K562 (cell line): ENCODE measurements around the gene RAP1GAP2. TPM values are rescaled to one million over a fixed set of nuclear protein-coding genes. Genes with fewer than 3 reads are reported as not detected.

Experiments
- ATAC-seq: fragments of 200-7000 bp; cut with Tn5 transposase; 3 replicates; pipeline ENCODE4 v1.9.1; 2020; ENCODE audit warnings: moderate library complexity
- BruUV-seq: library from RNA; stranded (reverse); fragments of 400-500 nt; replicated peaks from 2 replicates; lab custom pipeline; 2021; lab: Mats Ljungman, UMichigan
- CTCF ChIA-PET: fragments of 300-600 bp; formaldehyde crosslinking; extraction: SDS; loops from one replicate; lab custom pipeline; 2021; ENCODE audit warnings: low intra/inter-chr PET ratio; lab: Yijun Ruan, JAX
- POLR2A ChIA-PET: fragments of 300-600, 350-650 bp; sonication (Branson Sonifier 250); formaldehyde crosslinking; extraction: SDS; loops from one replicate; lab custom pipeline; 2021; ENCODE audit warnings: antibody characterized with exemption, inconsistent platforms; lab: Yijun Ruan, JAX
- DNase-seq, 4 experiments: peaks; one replicate each; pipeline versions ENCODE4 v3.0.0 to v3.0.0-alpha.2; 2011 to 2018; ENCODE audit warnings: low spot score in 3 of 4, mixed read lengths in 3 of 4; ENCODE audit errors: extremely low read depth in 1 of 4
- FAIRE-seq: peaks from 2 replicates; lab custom pipeline; 2011; peaks lifted over from hg19 to GRCh38; lab: Jason Lieb, UNC
- H2AFZ ChIP-seq: 2 replicates; pipeline ENCODE4 v1.6.0; 2011; ENCODE audit warnings: low read depth, low read length, control low read depth, inconsistent platforms
- H3K27ac ChIP-seq: fragments of 200-600 bp; 3 replicates; pipeline ENCODE4 v1.8.0; 2011; ENCODE audit warnings: low read depth, mild to moderate bottlenecking, control low read depth, inconsistent platforms, low read length, moderate library complexity, mixed read lengths; ENCODE audit errors: extremely low read depth
- H3K27me3 ChIP-seq, 2 experiments: fragments of 300-600 bp in 1 of 2; 2 replicates in 1 of 2; 3 replicates in 1 of 2; pipeline versions ENCODE4 v1.6.0 to v1.8.0; 2011; ENCODE audit warnings: inconsistent platforms in 2 of 2, low read length in 2 of 2, mild to moderate bottlenecking in 1 of 2, mixed read lengths in 1 of 2, moderate library complexity in 1 of 2; ENCODE audit not compliant: control insufficient read depth in 2 of 2, insufficient read depth in 2 of 2
- H3K36me3 ChIP-seq: fragments of 300-600 bp; 3 replicates; pipeline ENCODE4 v1.8.0; 2011; ENCODE audit warnings: mild to moderate bottlenecking, low read length, inconsistent platforms; ENCODE audit not compliant: control insufficient read depth, insufficient read depth
- H3K4me1 ChIP-seq, 2 experiments: fragments of 200-600 bp in 1 of 2; replicated peaks in 1 of 2; 2 replicates in 1 of 2; 3 replicates in 1 of 2; pipeline versions ENCODE4 v1.5.1 to v1.8.0; 2011; ENCODE audit warnings: inconsistent platforms in 2 of 2, low read length in 2 of 2, mild to moderate bottlenecking in 1 of 2, mixed read lengths in 1 of 2, moderate library complexity in 1 of 2; ENCODE audit not compliant: control insufficient read depth in 2 of 2, insufficient read depth in 2 of 2
- H3K4me2 ChIP-seq: 2 replicates; pipeline ENCODE4 v1.6.1; 2011; ENCODE audit warnings: low read length, control low read depth, inconsistent platforms, mixed read lengths; ENCODE audit not compliant: insufficient read depth
- H3K4me3 ChIP-seq: fragments of 200-600 bp; sonication (generic), shearing (Covaris generic); 2 replicates; pipeline ENCODE4 v1.5.1; 2016; ENCODE audit warnings: control low read depth, inconsistent platforms
- H3K79me2 ChIP-seq: fragments of 200-600 bp; 3 replicates; pipeline ENCODE4 v1.8.0; 2011; ENCODE audit warnings: low read length, inconsistent platforms; ENCODE audit not compliant: control insufficient read depth, insufficient read depth
- H3K9ac ChIP-seq, 2 experiments: 2 replicates each; pipeline versions ENCODE4 v1.6.0 to v1.6.1; 2011; ENCODE audit warnings: low read depth in 2 of 2, low read length in 2 of 2, control low read depth in 1 of 2, inconsistent platforms in 1 of 2, mild to moderate bottlenecking in 1 of 2, mixed read lengths in 1 of 2; ENCODE audit not compliant: insufficient read depth in 1 of 2
- H3K9me1 ChIP-seq: one replicate; pipeline ENCODE4 v1.6.0; 2011; ENCODE audit warnings: inconsistent platforms, mild to moderate bottlenecking, low read length, moderate library complexity; ENCODE audit not compliant: control insufficient read depth, insufficient read depth
- H3K9me3 ChIP-seq: replicated peaks from 2 replicates; pipeline ENCODE4 v1.5.1; 2011; ENCODE audit warnings: low read depth, low read length, inconsistent platforms; ENCODE audit not compliant: control insufficient read depth, insufficient read depth
- H4K20me1 ChIP-seq: replicated peaks from 2 replicates; pipeline ENCODE4 v1.6.1; 2011; ENCODE audit warnings: low read length, inconsistent platforms, mixed read lengths; ENCODE audit not compliant: control insufficient read depth, insufficient read depth
- ARHGAP35 ChIP-seq: fragments of 450-650 bp; IDR thresholded peaks from 2 replicates; pipeline ENCODE4 v1.6.1; 2018; ENCODE audit not compliant: partially characterized antibody
- RBM25 ChIP-seq: fragments of 200-400 bp; formaldehyde crosslinking; IDR thresholded peaks from 2 replicates; pipeline ENCODE4 v1.6.1; 2018; ENCODE audit warnings: low read length, low read depth, moderate library complexity; ENCODE audit not compliant: severe bottlenecking
- SREBF2 ChIP-seq: sonication (generic); formaldehyde crosslinking; IDR thresholded peaks from 2 replicates; pipeline ENCODE4 v1.4.0; 2020; ENCODE audit warnings: mild to moderate bottlenecking, missing genetic modification reagents
- ZFP36 ChIP-seq: fragments of 150-350 bp; IDR thresholded peaks from 2 replicates; pipeline ENCODE4 v1.6.1; 2018; ENCODE audit warnings: low read length, low read depth; ENCODE audit not compliant: partially characterized antibody
- ZNF408 ChIP-seq: fragments of 250-450 bp; sonication (Bioruptor Pico); IDR thresholded peaks from 2 replicates; pipeline ENCODE4 v1.4.0; 2020; ENCODE audit warnings: low read depth, mild to moderate bottlenecking, moderate library complexity
- ZNF644 ChIP-seq: fragments of 200-800 bp; sonication (Bioruptor generic); IDR thresholded peaks from 2 replicates; pipeline ENCODE4 v1.6.1; 2016; ENCODE audit warnings: low read depth, missing genetic modification characterization, missing compliant biosample characterization
- WGBS: fragments of 100-300 bp; shearing (Covaris generic); methylation state at CpG from one replicate; pipeline ENCODE4 v1.1.6; 2016; ENCODE audit warnings: low coverage, mixed read lengths; ENCODE audit not compliant: insufficient coverage; ENCODE audit errors: missing lambda C conversion rate; 5-methylcytosine and 5-hydroxymethylcytosine counted together
- in situ Hi-C: fragments of 300-500 bp; cut with MboI; formaldehyde crosslinking; loops from 4 replicates; pipeline ENCODE4 v1.15.0; 2018; ENCODE audit warnings: inconsistent platforms, mixed read lengths
- intact Hi-C: fragments of 100-400 bp; cut with micrococcal nuclease; formaldehyde crosslinking; loops from 2 replicates; pipeline ENCODE4 v1.14.2; 2022
- polyA plus RNA-seq, 8 experiments: library from polyadenylated mRNA; depleted of rRNA in 4 of 8; stranded (reverse) in 5 of 8; unstranded in 3 of 8; fragments of >200 nt; fragmentation: Nextera tagmentation in 2 of 8; fragmentation: Illumina TruSeq in 1 of 8; extraction: Ambion mirVana in 2 of 8; extraction: Trizol in 1 of 8; gene quantifications; 2 replicates each; pipeline versions ENCODE4 v1.2.1 to v1.2.3, GENCODE V29; 2011 to 2014; ENCODE audit warnings: inconsistent platforms in 1 of 8, missing spikeins in 1 of 8
- total RNA-seq, 7 experiments: library from RNA; depleted of rRNA in 6 of 7; stranded (reverse); fragments of >200 nt in 6 of 7; fragmentation: Illumina TruSeq in 2 of 7; extraction: Trizol in 2 of 7; gene quantifications; 2 replicates each; pipeline versions ENCODE4 v1.2.1 to v1.2.3, GENCODE V29; 2011 to 2021; ENCODE audit warnings: low replicate concordance in 1 of 7
- TF ChIP-seq, protein P1 (sequence below): fragments of 250-450 bp; sonication (Bioruptor Pico); IDR thresholded peaks from 2 replicates; pipeline ENCODE4 v1.6.1; 2021; ENCODE audit warnings: mild to moderate bottlenecking
- TF ChIP-seq, protein P2 (sequence below): fragments of 250-450 bp; sonication (Bioruptor Pico); IDR thresholded peaks from 2 replicates; pipeline ENCODE4 v1.8.0; 2021; ENCODE audit warnings: moderate library complexity, mild to moderate bottlenecking, inconsistent platforms
- TF ChIP-seq, protein P3 (sequence below): fragments of 450-650 bp; conservative IDR thresholded peaks from 2 replicates; pipeline ENCODE4 v1.6.1; 2016; ENCODE audit warnings: missing genetic modification characterization, low read depth, mild to moderate bottlenecking, control low read depth, missing compliant biosample characterization

The RAP1GAP2 gene
- total and polyA plus RNA-seq, 9 of the 15 experiments (the other 6 are each of a cell fraction or from before 2014, with no cell fraction given), result 0.01 to 1.3 (median 0.42) TPM; not detected in 1

DNA sequence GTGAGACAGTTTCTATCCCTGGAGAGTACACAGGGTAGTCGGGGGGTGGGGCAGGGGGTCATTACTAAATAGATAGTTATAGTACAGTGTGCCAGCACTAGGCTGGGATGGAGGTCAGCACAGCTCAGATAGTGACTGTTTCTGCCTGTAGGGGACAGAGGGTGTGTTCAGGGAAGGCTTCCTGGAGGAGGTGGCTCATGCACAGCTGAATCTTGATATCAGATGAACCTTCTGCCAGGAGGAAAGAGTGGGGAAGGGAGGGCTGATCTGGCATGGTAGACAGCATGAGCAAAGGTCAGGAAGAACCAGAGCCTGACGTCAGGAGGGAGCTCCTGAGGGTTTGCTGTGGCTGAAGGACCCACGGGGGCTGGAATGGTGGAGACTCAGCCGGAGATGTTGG, 210.6 kb downstream of the RAP1GAP2 start:
- Histone ChIP-seq H3K9me1 (peaks cover 3% of the 10 kb centered on the region), H4K20me1 (no peaks in the 10 kb centered on the region), H3K27me3 (peaks cover 2 to 43% of the 10 kb centered on the region in 2 experiments; a peak in 4 of 5 replicates), H3K36me3 (no peaks in the 10 kb centered on the region), H3K4me2 (no peak overlapping the region), H3K9me3 (no peaks in the 10 kb centered on the region), H3K4me1 (peaks cover 0 to 6% of the 10 kb centered on the region in 2 experiments; a peak in 1 of 5 replicates), H3K4me3 (no peak overlapping the region), H3K79me2 (no peaks in the 10 kb centered on the region), H3K9ac (no peak overlapping the region), H2AFZ (no peak overlapping the region), H3K27ac (no peak overlapping the region)
- ChIA-PET CTCF (no interaction called here), POLR2A (no interaction called here)
- ATAC-seq, result no peak
- 7% methylated on average over 4 of the region's 4 CpGs for WGBS
- intact Hi-C loops, result no loop called here
- no TSS peak for BruUV-seq
- in situ Hi-C loops, result loop anchor here (25.0 kb wide), 1 partner anchor 170 kb away; no protein-coding TSS in a partner anchor
- no peak for FAIRE-seq
- no peak for DNase-seq
- TF ChIP-seq ZFP36, result peak; percentile 92
- TF ChIP-seq RBM25, result peak; percentile 22
- TF ChIP-seq ZNF644, result no peak

DNA sequence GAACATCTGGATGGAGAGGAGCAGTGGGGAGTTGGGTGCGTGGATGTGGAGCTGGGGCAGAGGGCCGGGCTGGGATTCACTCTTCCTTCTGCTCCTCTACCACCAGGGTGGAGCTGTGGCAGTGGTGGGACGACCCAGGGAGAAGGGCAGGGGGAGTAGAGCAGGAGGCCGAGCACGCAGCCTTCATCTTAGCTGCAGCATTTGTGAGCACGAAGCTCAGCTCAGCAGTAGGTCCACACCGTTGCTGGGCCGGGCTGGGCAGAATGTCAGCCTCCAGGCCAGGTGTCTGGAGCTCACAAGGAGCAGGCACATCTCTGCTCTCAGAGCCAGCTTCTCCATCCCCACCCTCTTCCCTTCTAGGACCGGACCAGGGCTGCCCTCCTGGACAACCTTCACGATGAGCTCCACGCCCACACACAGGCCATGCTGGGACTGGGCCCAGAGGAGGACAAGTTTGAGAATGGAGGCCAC, 211.4 kb downstream of the RAP1GAP2 start:
- Histone ChIP-seq H3K9me1 (peaks cover 3% of the 10 kb centered on the region), H3K9me3 (no peaks in the 10 kb centered on the region), H3K27ac (no peak overlapping the region), H4K20me1 (0 out of 2 replicates have a peak, but pooled peaks cover 2% of the 10 kb centered on the region), H3K79me2 (no peaks in the 10 kb centered on the region), H3K36me3 (no peaks in the 10 kb centered on the region), H3K4me2 (no peak overlapping the region), H3K9ac (no peak overlapping the region), H3K4me1 (peaks cover 0 to 6% of the 10 kb centered on the region in 2 experiments; a peak in 1 of 5 replicates), H3K4me3 (no peak overlapping the region), H2AFZ (no peak overlapping the region), H3K27me3 (peaks cover 2 to 37% of the 10 kb centered on the region in 2 experiments; a peak in 4 of 5 replicates)
- in situ Hi-C loops, result loop anchor here (25.0 kb wide), 1 partner anchor 170 kb away; no protein-coding TSS in a partner anchor
- CTCF ChIA-PET, result no interaction called here
- no peak for ATAC-seq
- intact Hi-C loops, result no loop called here
- POLR2A ChIA-PET, result no interaction called here
- DNase-seq, result no peak
- no peak for FAIRE-seq
- no TSS peak for BruUV-seq
- WGBS, result 9% methylated on average over 5 of the region's 11 CpGs
- TF ChIP-seq SREBF2 (CRISPR knock-in tag) (no peak), ARHGAP35 (no peak), ZNF408 (no peak)
- TF ChIP-seq, protein P1, sequence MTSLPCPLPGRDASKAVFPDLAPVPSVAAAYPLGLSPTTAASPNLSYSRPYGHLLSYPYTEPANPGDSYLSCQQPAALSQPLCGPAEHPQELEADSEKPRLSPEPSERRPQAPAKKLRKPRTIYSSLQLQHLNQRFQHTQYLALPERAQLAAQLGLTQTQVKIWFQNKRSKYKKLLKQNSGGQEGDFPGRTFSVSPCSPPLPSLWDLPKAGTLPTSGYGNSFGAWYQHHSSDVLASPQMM, result no peak
- TF ChIP-seq, protein P2, sequence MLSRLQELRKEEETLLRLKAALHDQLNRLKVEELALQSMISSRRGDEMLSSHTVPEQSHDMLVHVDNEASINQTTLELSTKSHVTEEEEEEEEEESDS (CRISPR knock-in tag), result no peak
- TF ChIP-seq, protein P3, sequence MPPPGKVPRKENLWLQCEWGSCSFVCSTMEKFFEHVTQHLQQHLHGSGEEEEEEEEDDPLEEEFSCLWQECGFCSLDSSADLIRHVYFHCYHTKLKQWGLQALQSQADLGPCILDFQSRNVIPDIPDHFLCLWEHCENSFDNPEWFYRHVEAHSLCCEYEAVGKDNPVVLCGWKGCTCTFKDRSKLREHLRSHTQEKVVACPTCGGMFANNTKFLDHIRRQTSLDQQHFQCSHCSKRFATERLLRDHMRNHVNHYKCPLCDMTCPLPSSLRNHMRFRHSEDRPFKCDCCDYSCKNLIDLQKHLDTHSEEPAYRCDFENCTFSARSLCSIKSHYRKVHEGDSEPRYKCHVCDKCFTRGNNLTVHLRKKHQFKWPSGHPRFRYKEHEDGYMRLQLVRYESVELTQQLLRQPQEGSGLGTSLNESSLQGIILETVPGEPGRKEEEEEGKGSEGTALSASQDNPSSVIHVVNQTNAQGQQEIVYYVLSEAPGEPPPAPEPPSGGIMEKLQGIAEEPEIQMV, result no peak
